ENCODE results near the gene RPL3.

GRCh38 chr22:39296535-39296934, 22.9 kb downstream of the RPL3 start:
- TF ChIP-seq CTCF (IDR thresholded peaks at IDR 0.05) (no peak), ELF4 (CRISPR knock-in tag; IDR thresholded peaks at IDR 0.05; ENCODE audit: low read depth) (no peak), CDX4 (CRISPR knock-in tag; IDR thresholded peaks at IDR 0.05; ENCODE audit: borderline replicate concordance) (no peak), NR2C2 (CRISPR knock-in tag; IDR thresholded peaks at IDR 0.05) (no peak)
